ENCODE measurements around the gene RNF187.
"Not testable (repeated sequence)": the region's sequence is repeated elsewhere in the genome, so short reads cannot be mapped to it uniquely, and the experiment has no call there.

RNF187 gene

DNA sequence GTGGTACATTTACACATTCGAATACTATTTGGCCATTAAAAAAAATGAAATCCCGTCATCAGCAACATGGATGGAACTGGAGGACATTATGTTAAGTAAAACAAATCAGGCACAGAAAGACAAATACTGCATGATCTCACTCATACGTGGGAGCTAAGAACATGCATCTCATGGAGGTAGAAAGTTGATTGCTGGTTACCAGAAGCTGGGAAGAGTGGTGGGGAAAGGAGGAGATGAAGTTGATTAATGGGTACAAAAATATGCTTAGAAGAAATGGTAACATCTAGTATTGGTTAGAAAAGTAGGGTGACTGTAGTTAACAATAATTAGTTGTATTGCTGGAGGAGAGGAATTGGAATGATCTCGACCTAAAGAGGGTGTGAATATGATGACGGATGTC lies 24.6 kb upstream of the RNF187 start:
- no peak for DNase-seq

DNA sequence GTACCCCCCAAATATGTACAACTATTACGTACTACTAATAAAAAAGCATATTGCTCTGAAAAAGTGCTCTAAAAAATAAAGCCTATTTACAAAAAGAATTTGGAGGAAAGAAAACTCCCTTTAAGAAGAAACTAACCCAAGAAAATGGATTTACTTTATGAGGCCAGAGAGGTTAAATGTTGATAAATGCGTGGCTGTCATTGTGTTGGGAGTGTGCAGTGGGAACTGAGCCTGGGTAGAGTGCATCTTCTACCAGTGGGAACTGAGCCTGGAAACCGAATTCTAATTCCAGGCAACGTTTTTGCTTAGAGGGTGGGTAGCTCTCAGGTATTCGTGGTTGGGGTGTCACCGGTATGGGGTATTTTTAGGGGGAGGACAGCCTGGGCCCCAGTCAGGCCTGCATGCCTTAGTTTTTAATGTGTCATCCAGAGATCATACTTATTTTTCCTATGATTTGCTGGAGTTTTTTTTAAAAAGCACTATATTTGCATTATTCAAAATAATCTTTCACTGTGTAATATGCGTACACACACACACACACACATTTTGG lies 24.1 kb upstream of the RNF187 start:
- DNase-seq = no peak

DNA sequence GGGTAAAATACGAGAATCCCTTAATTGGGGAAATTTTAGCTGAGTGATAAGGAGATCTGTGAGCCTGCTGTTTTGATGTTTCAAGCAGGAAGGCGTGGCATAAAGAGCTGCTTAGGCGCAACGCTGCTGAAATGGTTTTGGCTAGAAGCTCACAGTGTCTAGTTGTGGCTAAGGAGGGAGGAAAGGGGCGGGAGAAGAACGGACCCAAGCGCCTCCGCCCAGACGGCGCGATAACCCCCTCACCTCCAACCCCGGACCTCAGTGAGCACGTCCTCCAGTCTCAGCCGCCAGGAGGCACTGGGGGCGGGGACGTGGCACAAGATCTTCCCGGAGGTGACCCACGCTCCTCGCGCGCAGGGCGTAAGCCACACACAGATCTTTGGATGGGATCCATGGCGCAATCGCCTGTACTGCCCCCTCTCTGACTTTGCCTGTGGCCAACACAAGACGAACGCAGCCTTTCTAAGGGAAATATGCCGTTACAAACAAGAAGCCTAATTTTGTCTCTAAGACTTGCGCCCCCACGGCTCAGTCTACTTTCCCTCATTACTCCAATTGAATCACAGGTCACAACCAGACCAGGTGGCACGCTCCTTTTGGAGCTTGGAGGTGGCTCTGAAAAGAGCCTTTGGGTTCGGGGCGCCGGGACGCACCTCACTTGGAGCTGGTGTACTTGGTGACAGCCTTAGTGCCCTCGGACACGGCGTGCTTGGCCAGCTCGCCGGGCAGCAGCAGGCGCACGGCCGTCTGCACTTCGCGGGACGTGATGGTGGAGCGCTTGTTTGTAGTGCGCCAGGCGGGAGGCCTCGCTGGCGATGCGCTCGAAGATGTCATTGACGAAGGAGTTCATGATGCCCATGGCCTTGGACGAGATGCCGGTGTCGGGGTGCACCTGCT lies 23.4 kb upstream of the RNF187 start:
- DNase-seq = no peak

DNA sequence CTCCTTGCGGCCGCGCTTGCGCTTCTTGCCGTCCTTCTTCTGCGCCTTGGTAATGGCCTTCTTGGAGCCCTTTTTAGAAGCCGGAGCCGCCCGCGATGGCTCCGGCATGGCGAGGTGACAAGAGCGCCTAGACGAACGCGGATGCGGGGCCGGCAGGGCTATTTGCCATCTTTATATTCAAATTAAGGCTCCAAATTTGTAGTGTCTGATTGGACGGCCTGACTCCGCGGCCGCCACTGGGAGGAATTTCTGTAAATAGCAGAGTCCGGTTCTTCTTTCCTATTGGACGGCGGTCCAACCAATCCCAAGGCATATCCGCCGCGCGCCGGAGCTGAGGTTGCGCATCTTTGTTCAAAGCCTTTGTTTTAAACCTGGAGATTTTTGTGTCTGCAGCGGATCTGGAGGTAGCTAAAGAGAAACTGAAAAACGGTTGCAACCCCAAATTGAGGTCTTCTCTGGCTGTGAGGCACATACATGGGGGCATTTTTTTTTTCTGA lies 22.6 kb upstream of the RNF187 start:
- peak; percentile 87 for DNase-seq

DNA sequence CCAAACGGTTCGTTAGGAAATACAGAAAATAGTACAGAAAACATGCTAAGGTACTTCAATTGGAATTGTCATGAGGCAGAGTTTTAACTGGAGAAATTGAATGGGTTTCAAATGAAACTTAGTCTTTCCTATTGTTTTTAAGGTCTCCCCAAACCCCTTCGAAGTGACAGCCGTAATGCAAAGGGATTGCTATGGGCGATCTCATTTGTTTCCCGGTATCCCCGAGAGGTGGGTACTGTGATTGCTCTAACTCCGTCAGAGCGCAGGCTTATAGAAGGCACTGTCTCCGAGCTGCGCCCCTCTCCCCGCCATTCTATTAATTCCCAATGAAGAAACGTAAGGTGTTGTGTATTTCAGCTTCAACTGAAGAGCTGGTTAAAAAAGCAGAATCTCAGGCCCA lies 22.0 kb upstream of the RNF187 start:
- no peak for DNase-seq

DNA sequence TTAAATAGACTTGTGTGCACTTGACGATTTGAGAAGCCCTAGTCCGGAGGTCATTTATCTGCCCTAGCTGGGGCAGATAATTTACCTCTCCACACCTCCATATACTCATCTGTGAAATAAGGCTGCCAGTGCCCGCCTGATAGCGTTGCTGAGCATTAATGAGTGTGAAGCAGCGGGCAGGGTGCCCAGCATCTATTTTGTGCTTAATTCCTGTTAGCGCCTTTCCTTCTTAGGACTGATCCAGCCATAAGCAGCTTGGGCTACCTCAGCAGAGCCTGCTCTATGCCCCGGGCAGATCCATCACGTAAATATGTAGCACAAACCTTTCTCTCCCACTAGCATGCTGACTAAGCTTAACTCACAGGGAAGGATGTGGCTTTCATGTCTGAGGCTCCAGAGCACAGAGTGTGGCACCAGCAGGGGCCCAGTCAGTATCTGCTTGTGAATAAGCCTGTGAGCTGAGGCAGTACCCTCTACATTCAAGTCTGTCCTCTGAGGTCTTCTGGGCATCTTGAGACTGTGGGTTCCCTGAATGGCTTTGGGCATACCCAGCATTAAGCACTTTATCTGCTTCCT lies 21.5 kb upstream of the RNF187 start:
- DNase-seq = no peak

DNA sequence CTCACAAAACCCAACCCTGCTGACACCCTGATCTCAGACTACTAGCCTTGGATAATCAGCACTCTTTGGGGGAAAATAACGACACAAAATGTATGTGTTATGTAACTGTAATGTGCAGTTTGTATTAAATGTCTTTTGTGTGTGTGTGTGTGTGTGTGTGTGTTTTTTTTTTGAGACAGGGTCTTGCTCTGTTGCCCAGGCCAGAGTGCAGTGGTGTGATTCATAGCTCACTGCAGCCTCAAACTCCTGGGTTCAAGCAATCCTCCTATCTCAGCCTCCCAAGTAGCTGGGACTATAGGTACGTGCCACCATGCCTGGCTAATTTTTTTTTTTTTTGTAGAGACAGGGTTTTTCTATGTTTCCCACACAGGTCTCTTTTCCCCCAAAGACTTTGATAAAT lies 19.0 kb upstream of the RNF187 start:
- DNase-seq = not testable (repeated sequence)

DNA sequence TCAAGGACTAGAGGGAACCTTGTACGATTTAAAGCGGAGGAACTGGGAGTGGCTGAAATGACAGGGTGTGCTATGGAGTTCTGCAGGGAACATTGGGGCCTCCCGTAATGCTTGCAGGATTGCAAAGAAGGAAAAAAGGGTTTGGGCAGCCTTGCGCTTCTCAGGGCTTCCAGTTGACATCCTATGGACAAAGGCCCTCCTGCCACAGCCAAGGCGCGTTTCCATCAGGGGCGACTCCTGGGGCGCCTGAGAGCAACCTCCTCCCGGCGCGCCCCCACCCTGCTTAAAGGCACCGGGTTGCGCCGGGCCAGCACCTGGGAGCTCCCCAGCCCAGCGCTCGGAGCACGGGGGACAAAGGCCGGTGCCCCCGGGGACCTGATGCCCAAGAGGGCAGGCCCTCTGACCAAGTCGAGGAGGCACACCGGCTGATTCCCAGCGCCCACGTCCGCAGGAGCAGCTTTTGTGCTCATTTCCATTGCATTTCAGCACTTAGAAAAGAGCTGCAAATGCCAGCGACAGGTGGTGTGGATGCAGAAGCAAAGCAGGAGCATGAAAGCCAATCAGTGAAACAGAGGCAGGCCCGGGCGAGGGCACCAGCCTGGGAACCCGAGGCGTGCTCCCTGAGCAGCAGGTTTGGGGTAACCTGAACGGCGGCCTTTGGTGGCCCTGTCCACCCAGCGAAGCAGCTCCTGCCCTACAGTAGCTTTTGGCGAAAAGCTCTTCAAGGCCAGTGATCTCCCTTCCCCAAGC lies 17.6 kb upstream of the RNF187 start:
- no peak for DNase-seq

DNA sequence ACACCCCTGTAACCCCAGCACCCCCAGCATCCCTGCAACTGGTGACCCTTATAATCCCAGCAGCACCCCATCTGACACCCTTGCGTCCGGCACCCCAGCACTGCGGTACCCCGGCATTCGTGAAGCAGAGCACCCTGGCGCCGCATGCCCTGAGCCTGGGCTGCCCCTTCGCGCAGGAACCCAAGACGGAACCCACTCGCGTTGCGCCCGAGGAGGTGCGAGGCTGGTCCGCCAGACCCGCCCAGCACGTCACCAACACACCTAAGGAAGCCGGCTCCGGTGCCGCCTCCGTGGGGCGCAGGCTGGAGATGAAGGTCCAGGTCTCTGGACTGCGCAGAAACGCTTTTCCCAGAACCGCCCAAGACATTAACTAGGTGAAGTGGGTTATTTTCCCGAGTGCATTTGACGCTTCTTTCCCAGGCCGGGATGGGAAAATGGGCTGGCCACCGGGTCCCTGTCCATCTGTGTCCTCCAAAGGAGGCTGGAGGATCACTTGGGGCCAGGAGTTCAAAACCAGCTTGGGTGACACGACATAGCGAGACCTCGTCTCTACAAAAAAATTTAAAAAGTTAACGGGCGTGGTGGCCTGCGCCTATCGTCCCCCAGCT lies 15.9 kb upstream of the RNF187 start:
- DNase-seq = no peak

DNA sequence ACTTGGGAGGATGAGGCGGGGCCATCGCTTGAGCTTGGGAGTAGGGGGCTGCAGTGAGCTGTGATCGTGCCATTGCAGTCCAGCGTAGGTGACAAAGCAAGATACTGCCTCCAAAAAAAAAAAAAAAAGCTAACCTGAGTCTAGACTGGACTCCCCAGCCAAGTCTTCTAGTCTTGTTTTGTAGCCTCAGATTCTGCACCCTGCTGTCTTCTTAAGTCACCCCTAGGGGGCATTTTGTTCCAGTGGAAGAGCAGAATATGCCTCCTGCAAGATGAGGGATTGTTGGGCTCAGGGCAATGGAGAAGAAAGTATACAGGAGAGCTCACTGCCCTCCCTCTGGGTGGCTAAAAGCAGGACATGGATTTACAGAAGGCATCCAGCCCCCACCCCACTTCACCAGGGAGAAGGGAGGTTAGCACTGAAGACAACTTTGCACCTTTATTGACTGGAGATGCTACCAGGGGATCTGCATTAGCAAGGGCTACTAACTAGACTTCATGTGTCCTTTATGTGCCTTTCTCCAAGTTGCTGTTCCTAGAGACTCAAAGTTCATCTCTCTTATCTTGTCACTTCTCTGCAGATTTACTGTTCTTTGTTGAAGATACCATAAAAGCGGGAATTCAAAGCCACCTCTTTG lies 15.3 kb upstream of the RNF187 start:
- no peak for DNase-seq

DNA sequence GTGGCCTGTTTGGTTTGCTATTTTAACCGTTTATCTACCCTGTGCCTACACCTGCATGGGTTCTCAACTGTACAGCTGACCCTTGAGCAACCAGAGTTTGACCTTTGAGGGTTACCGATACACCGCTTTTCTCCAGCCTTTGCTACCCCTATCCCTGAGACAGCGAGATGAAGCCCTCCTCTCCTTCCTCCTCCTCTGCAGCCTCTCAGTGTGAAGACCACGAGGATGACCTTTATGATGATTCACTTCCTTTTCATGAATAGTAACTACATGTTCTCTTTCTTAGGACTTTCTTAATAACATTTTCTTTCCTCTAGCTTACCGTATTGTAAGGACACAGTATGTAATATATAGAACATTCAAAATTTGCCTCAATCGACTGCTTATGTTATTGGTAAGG lies 14.5 kb upstream of the RNF187 start:
- DNase-seq = no peak

DNA sequence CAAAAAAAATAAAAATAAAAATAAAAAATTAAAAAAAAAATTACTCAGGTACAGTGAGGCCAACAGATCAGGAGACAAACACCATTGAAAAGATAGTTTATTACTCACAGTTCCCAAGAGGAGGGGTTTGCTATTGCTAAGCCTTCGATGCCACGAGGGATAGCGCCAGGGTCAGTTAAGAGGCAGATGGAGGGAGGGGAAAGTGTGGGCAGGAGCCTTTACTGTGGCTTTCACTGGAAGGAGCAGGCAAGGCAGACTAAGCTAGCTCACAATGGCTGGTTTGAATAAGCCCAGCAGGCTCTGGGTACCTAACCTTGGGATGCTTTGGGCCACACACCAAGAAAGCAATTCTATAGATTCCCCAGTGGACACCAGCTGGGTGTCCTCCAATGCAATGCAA lies 12.7 kb upstream of the RNF187 start:
- no peak for DNase-seq

DNA sequence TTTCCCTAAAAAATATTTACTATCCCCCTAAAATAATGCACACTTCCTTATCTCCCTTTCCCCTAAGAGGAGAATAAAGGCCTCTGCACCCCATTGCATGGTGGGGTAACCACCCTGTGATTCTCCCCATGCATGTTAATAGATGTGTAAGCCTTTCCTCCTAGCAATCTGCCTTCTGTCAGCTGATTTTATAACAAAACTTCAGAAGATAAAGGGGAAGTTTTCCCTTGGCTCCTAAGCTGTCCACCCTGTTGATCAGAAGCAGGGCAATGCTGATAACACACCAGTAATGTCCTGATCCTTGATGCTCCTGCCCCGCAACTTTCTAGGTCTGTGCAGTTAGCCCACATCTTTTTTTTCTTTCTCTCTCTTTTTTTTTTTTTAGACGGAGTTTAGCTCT lies 11.4 kb upstream of the RNF187 start:
- no peak for DNase-seq

DNA sequence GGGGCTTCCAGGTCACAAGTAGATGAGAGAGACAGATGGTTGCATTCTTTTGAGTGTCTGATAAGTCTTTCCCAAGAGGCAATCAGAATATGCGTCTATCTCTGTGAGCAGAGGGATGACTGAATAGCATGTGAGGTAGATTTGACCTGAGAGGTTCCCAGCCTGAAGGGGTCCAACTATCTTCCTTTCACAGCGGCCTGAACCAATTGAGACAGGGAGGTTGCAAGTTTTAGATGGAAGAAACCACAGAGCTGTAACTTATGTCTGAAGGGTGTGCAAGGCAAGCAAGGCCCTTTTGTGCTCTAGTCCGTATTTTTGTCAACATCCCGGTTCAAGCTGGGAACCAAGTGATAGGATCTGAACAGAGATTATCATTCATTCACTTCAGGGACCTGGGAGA lies 9.9 kb upstream of the RNF187 start:
- DNase-seq = no peak

DNA sequence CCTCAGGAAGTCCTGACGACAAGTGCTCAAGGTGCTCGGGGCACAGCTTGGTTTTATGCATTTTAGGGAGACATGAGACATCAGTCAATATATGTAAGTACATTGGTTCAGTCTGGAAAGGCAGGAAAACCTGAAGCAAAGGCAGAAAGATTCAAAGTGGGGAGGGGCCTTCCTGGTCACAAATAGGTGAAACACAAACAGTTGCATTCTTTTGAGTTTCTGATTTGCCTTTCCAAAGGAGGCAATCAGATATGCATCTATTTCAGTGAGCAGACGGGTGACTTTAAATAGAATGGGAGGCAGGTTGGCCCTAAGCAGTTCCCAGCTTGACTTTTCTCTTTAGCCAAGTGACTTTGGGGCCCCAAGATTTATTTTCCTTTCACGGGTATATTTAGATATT lies 8.9 kb upstream of the RNF187 start:
- DNase-seq = no peak

DNA sequence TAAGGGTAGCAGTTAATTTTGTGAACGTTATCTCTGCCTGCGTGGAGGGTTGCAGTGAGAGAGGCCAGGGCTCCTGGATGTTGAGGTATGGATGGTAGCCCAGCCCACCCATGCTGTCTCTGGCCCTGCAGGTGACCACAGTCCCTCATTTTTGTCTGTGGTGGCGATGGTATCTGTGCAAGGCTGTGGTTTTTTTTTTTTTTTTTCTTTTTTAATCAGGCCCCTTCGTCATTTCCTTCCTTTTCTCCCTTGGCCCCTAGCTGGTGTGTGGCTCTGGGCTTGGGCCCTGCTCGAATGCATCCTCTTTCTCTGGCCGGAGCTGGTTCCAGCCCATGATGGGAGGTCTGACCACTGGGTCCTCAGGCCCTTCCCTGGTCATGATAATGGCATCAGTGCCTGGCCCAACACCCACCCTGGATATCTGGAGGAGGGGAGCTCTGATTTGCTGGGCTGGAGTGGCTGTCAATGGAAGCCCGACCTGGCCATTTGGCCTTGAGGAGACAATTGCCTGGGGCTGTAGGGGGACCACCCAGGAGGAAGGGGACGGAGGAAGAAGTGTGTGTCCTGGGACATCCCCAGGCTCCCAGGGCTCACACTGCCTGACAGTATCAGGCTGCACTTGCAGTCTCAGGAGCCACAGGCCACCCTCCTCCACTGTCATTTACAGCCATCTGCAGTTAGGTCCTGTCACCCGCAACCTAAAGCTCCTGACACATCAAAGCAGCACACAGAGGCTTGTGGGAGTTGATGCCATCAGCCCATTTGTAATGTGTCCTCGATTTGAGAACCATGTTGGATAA lies 8.1 kb upstream of the RNF187 start:
- DNase-seq = no peak

DNA sequence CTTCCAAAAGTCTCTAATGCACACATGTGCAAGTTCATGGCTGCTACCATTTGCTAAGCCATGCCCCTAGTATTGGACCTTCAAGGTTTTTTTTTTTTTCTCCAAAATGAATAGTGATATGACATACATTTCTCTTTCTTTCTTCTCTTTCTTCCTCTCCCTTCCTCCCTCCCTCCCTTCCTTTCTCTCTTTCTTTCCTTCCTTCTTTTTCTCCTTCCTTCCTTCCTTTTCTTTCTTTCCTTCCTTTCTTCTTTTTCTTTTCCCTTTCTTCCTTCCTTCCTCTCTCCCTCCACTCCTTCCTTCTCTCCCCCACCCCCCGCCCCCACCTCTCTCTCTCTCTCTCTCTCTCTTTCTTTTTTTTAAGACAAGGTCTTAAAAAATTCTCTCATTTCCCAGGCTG lies 3.4 kb upstream of the RNF187 start:
- DNase-seq = no peak

DNA sequence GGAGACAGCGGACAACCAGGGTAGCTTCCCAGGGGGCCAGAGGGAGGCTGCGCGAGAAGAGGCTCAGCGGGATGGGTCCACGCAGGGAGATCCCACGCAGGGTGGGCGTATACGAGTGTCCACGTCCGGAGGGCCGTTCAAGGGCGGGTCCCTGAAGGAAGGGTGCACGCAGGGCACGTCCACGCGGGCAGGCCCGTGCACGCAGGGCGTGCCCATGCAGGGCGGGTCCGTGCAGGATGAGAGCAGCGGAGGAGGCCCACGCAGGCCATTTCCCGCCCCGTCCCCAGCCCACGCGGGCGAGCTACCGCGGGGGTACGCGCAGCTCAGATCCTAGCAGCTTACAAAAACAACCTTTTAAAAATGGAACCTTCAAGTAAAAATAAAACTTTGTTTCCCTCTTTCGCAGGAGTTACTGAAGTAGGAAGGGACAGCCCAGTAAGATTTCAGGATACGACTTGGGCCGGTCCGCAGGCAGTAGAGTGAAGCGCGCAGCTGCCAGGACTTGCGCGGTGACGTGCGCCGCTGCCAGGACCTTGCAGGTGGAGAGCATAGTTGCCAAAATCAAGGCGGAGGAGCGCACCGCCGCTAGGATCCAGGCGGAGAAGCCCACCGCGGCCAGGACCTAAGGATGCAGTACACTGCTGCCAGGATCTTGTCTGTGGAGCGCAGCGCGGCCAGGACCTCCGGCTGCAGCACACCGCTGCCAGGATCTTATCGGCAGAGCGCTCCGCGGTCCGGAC lies 416 bp upstream of the RNF187 start:
- DNase-seq = peak; percentile 84

DNA sequence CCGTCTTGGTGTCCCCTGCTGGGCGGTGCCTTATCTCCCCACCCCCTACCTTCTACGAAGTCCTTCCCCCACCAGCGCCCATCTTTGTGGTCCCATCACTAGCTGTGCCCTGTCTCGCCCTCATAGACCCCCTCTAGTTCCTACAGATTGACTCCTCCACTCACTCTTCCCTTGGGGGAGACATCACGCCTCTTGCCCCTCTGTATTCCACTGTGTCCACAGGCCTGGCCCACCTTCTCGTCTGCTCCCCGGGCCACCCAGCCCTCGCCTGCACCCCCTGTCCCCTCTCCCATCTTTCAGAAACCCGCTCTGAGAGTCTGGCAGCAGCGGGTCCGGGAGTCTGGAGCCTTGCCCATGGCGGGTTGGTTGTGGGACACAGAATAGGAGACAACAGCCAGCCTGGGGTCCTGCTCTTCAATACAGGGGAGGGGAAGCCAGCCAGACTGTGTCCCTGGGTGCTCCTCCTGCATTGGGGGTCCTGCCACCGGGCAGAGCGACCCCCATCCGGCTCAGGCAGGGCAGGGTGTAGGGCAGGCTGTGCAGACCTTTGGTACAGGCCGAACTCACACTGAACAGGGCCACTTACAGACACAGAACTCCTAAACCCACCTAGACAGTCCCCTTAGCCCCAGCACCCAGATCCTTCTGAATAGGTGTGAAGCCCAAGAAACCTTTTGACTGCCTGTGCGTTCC lies 1.1 kb downstream of the RNF187 start:
- DNase-seq = no peak

Measured in midbrain (tissue), 1 donor.